Measurements from ENCODE around the gene RGS17. TPM values are rescaled to one million over a fixed set of nuclear protein-coding genes. Genes with fewer than 3 reads are reported as not detected.
"Not testable (repeated sequence)": the region's sequence is repeated elsewhere in the genome, so short reads cannot be mapped to it uniquely, and the experiment has no call there.

The RGS17 gene, protein sequence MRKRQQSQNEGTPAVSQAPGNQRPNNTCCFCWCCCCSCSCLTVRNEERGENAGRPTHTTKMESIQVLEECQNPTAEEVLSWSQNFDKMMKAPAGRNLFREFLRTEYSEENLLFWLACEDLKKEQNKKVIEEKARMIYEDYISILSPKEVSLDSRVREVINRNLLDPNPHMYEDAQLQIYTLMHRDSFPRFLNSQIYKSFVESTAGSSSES
- 1 to 10 TPM; 1.7 to 3.6 (median 2.5) TPM for polyA plus RNA-seq (ENCODE audit: insufficient read depth in 1 of 5, insufficient read length in 5 of 5, low replicate concordance in 1 of 5)
- long read RNA-seq, donor 1 = 0 reads
- long read RNA-seq, donor 2, partial matches to known transcripts = 0 of 1 reads
- long read RNA-seq, donor 2, other reads (novel, unspliced or antisense) = 0 of 1 reads
- long read RNA-seq, donor 3 = 0 reads
- long read RNA-seq, donor 4 = 0 reads
- long read RNA-seq, donor 5 = 0 reads
- long read RNA-seq, donor 6, partial matches to known transcripts = 0 of 1 reads
- long read RNA-seq, donor 6, other reads (novel, unspliced or antisense) = 0 of 1 reads
- long read RNA-seq, donor 7 = 0 reads
- long read RNA-seq, donor 8 = 0 reads

DNA sequence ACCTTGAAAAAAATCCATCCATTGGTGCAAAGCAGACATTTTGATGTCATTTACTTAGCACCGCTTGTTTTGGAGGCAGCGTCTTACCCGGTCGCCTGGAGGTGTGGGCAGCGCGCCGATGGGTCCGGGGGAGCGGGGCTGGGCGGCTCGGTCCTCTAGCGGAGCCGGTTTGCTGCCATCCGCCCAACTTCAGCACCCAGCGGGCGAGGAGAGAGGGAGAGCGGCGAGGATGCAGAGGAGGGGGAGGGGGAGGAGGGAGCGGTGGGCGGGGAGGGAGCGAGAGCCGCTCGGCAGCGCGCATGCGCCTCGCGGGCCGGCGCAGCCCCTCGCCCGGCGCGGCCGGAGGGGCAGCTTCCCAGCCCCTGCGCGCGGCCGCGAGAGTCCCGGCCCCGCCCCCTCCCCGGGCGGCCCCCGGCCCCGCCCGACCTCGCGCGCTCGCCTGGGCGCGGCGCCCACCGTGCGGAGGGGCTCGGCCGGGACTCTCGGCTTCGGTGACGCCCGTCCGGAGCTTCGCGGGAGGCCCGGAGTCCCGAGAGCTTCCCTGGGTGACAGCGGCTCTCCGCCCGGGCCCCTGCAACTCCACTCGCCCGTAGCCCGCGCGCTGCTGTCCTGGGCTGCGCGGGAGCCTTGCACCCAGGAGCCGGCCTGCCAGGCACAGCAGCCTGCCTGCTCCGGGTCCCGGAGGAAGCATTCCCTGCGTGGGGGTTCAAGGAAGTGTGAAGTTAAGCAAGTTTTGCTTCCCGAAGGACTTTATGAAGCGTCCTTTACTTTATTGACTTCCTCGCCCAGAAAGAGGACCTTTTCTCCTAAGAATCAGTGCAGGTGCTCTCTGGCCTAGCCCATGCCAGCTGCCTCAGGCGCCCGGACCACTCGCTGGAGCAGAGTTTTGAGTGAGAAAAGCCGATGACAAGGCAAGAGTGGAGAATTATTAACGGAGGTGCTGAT lies at the start of gene RGS17:
Gene RGS17, minus strand, starts transcription at position 246 of the 945 bp plus-strand sequence. CDS start 87,264 bp downstream, outside the sequence.
- peak; percentile 75 to 77 for DNase-seq

DNA sequence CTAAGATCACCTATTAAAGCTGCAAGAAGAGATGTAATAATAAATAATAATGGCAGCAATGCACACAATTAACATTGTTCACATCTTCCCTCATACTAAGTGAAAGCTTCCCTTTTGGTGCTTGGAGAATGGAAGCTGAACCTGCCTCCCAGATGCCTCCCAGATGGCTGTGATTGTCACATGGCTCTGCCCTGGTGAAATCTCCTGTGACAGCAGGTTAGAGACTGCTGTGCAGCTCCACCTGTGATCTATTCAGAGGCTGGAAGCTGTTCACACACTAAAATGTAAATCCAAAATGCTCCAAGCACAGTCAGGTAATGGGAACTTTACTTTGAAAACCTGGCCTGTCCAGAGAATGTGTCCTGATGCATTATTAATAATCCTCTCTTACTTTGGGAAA lies 41.7 kb upstream of the RGS17 start:
- no peak for DNase-seq

DNA sequence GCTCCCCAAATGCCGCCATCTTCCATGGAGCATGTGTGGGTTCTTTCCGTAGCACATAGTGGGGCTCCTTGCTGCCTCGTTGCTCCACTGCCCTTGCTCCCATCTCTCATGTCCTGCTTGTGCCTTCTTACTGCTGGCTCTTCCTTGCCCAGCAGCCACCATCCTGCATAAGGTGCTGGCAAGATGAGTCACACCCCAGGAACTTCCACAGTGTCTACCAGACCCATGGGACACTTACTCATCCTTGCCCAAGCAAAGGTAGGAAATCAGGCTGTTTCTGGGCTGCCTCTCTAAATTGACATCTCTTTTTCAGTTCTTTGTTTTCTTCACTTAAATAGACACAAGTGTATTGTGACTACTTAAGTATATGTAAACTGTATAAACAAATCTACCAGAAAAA lies 39.4 kb upstream of the RGS17 start:
- DNase-seq = no peak

DNA sequence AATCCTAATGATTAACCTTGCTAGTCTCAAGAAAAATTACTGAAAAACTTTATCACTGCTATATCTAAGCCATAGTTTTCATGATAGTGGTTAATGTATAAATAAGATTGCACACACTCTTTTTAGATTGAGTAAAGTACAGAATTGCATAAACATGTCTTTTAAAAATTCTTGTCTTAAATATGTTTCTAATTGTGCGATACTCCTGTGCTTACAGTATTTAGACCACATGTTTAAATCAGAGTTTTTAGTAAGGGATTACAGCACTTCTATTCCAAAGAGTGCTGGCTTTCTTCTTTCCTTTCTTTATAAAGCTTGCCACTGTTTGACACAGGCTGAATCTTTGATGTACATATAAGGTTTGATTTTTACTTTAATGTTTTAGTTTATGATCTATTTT lies 36.8 kb upstream of the RGS17 start:
- DNase-seq = no peak

DNA sequence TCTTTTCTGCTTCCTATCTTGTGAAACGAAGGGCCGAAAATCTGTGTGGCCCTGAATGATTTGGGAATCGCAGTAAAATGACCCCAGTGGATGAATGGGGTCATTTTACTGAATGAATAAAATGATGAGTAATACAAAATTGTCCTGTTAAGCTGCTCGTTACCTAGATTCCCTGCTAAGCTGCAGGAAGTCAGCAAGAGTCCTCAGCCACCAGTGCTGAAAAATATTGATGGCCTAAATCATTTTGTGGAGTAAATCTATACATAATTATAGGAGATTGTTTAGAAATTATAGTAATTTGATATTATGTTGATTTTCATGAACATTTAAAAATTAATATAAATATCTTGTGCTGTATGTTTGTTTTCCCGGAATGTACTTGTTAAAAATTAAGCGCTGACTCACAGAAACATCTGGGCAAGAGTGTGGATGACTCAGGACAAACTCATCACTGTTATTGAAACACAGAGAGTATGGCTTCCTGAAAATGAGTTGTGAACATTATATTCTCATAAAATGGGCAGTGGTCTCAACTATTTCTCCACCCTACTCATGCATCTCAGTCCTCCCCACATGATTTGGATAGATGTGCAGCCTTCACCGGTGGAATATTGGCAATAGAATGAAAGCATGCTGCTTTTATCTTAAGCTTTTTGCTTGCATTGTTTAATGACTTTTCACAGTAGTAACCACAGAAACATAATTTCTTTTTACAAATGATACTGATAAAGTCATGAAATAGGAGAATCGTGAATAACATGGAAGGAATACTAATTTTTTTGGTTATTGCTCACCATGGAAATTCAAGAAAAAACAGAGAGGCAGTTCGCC lies 36.2 kb upstream of the RGS17 start:
- no peak for DNase-seq

DNA sequence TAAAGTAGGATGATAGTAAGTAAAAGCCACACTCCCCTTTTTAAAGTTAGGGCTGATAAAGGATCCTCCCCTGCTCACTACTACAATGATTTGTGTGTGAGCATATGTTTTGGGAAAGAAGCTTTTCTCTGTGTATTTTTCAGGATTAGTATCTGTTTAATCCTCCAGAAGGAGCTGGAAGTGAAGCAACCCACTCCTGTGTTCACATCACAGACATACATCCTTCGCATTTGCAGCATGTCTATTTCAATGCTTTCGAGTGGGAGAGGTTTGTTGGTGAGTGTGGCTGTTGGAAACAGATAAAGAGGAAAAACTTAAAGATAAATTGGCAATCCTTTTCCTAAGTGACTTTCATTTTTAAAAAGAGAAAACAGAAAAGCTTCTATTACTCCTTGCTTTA lies 31.6 kb upstream of the RGS17 start:
- DNase-seq = no peak

DNA sequence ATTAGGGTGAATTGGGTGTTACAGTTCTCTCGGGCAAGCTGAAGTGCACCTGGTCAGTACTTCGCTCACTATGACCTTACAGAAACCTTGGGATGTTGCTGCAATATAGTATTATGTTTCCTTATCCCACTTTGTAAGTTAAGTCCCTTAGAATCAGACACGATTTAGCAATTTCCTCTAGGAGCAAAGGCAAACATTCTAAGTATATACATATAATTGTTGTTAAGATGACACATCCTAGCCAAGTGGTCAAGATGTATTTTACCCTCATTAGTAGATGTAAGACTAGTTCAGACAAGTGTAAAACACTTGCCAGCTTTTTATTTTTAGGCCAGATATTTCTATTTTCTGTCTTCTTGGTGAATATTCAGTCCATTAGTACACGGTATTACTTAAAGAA lies 31.1 kb upstream of the RGS17 start:
- no peak for DNase-seq

DNA sequence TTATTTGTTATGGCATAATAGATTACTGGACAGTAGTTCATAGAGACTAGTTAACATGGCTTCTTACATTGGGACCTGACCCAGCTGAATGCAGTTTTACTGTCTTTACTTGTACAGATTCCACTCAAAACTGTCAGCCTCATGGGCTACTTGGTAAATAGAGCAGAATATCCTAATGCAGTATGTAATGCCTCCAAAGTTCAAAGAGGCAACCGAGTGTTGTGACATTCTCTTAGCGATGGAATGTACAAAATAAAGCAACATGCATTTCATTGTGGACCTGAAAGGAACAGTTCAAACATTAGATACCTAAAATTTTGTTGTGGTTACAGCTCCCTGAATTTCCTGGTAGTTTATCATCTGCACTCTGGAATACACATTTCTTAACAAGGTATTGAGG lies 29.1 kb upstream of the RGS17 start:
- DNase-seq = no peak

DNA sequence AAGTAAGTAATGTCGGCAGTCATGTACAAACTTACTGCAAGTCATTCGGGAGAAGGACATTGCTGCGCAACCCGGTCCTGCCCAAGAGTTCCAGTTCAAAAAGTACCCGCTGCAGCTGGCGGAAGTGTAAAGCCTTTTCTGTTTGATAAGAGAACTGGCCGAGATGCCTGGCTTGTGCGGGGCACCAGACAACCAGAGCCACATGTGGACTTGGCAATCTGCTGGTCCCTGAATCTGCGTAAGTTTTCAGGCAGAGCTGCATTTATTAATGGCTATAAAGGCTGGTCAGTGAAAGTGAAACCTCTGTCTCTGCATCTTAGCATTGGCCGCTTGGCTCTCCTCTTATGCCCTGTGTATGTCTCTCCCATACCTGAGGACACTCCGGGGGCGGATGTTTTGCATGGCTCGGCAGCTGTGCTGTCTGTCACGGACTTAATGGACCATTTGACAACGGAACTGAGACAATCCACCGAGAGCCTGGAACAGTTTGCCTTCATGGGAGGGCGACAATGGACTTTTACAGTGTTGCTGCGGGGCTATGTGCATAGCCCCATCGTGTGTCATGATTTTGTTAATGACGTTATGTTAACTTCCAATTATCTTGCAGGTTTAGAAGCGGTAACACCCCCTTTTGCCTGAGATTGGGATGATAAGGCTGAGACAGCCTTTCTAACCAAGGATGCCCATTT lies 19.8 kb upstream of the RGS17 start:
- no peak for DNase-seq

DNA sequence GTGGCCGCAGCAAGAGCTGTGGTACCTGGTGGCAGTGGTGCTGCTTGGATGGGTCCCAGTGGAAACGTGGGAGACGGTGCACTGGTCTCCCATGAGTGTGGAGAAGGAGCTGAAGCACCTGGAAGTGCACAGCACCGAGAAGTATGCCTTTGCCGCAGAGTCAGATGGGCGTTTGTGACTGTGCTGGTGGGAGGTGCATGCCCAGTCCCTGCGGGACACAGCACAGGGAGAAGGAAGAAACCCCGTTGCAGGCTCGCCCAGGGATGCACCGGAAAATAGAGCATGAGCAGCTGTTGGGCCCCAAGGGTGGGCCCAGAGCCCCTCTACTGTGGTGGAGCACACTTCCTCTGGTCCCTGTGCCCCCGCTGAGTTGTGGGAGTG lies 19.3 kb upstream of the RGS17 start:
- no peak for DNase-seq

DNA sequence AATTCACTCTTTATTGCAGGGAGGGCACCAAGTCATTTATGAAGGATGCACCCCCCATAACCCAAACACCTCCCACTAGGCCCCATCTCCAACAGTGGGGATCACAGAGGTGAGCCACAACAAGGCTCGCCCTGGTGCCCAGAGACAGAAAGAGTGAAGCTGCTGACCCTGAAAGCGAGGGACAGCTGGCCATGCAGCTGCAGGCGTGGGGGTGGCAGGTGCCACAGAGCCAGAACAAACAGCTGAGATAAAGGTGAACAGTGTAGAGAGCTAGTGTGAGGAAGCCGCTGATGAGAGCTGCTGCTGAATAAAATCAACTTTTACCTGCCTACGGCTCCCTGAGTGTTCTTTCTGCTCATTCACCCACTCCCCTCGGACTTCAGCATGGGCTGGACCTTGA lies 18.8 kb upstream of the RGS17 start:
- no peak for DNase-seq

DNA sequence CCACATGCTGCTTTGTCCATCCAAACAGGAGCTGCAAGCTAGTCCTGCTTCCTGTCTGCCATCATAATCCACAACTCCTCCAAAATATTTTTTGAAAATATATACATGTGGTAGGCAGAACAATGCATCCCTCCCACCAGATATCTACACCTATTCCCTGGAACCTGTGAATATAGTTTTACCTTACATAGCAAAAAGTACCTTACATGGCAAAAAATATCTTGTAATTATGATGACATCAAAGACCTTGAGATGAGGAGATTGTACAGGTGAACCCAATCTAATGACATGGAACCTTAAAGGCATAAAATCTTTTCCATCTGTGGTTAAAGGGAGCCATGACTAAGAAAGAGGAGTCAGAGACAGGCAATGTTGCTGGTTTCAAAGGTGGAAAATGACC lies 15.3 kb upstream of the RGS17 start:
- DNase-seq = no peak

DNA sequence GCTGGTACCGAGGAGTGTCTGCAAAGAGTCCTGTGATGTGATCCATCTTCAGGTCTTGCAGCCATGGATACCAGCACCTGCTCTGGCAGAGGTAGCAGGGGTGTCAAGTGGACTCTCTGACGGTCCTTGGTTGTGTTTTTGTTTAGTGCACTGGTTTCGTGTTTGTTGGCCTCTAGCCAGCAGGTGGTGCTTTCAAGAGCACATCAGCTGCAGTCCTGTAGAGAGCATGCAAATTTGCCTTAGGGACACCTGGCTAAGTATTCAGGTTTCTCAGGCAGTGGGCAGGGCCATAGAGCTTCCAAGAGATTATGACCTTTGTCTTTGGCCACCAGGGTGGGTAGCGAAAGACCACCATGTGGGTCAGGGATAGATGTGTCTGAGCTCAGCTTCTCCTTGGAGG lies 14.5 kb upstream of the RGS17 start:
- DNase-seq = no peak

DNA sequence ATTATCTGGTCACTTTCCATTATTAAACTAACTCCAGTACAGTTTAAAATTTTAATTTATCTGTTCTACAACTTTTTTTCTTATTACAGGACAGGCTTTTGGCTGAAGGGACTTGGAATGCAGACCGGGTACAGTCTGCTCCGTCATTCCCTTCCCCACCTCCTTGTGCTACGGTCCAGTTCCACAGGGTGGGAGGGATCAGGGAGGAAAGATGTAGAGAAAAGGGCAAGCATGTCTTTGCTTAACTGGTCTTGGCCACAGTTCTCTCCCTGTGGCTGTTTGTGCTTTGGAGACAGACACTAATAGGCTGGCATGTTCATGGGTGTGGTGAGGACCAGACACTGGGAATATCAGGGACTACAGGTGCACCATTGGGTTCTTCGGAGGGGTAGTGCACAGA lies 12.1 kb upstream of the RGS17 start:
- DNase-seq = no peak

DNA sequence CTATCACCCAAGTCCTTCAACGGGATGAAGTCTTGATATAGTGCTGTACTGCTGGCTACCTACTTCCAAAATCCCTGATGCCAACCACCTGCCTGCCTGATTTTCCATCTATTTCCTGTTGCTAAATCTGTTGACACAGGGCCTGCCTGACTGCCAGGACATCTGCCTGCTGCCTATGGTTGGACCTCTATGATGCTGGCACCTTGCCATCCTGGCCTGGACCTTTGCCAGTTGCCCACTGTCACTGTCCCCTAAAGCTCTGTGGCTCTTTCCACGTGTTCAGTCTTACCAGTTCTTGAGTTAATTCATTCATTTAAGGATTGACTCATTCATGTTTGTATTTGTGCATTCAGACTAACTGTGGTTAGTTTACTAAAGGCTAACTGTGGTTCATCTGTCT lies 9.2 kb upstream of the RGS17 start:
- DNase-seq = no peak

DNA sequence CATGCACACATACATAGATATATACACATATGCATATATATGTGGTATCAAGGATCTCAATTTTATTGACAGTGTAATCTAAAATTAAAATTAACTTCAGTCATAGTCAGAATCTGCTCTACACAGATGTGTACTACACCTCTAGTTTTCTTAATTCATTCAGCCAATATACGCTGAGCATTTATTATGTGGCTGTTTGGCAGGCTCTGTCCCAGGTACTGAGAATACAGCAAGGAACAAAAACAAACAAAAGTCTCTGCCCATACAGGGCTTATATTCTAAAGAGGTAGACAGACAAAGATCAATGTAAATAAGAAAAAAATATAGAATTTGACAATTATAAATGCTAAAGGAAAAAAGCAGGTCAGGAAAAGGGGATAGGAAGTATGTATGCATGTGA lies 7.8 kb upstream of the RGS17 start:
- DNase-seq = no peak

DNA sequence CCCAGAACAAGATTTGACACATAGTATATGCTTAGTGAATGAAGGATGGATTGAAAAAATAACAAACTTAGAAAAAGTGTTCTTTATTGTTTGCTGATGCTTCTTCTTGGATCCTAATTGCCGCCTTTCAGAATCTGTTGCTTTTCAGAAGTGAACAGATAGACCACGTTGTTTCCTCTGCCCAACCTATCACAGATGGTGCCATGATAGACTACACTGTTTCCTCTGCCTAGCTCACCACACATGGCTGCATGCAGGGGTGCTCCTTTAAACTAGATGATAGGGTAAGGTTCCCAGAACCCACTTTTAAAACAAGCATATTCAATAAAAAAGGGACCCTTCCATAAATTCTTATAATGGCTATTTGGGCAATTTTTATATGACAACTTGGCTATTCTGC lies 4.6 kb upstream of the RGS17 start:
- no peak for DNase-seq

DNA sequence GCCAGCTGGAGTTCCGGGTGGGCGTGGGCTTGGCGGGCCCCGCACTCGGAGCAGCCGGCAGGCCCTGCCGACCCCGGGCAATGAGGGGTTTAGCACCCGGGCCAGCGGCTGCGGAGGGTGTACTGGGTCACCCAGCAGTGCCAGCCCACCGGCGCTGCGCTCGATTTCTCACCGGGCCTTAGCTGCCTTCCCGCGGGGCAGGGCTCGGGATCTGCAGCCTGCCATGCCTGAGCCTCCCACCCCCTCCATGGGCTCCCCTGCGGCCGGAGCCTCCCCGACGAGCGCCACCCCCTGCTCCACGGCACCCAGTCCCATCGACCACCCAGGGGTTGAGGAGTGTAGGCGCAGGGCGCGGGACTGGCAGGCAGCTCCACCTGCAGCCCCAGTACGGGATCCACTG lies 2.6 kb upstream of the RGS17 start:
- DNase-seq = not testable (repeated sequence)

DNA sequence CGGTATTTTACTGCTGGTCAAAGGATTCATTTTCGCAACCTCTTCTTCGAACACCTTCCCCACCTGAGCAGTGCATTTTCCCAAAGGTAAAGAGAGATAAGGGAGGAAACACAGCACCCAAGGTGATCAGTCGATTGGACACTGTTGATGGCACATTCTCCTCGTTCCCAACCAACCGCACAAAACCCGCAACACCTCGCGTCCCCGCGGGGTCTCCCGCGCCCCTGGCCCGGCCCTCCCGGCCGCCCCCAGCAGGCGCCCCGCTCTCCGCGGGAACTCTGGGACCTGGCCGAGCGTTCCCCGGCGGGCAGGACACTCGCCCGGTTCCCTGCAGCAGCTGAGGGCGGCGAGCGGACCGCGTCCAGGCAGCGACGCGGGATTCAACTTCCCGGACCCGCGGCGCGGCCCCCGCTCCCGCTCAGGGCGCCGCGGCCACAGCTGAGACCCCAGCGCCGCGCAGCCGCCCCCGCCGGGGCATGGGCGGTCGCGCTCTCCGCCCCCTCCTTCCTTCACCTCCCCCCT lies 506 bp downstream of the RGS17 start:
- DNase-seq = no peak

DNA sequence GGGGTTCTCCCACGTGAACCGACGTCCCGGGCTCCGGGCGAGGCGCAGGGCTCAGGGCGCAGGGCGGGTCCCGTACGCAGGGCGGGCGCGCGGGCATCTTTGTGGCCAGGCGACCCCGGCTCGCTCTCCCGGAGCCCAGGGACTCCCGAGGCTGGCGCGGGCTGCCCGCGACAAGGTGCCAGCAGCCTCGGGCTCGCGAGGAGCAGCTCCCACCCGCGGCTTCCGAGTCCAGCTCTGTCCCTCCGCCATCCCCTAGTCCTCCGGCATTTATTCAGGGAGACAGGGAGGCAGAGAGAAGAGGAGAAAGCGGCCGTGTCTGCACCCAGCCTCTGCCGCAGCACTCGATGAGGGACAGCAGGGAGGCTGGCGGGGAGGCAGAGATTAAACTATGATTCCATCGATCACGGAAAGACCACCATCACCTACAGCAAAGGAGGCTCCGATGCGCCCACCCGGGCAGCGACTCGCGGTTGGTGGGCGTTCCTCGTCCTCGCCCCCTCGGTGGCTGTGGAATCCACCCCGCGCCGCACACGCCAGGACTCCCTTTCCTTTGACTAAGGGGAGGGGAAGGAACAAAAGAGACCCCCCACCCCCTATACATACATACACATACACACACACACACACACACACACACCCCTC lies 1.1 kb downstream of the RGS17 start:
- peak in 1 of 2 donors; percentile 7 for DNase-seq
